Measurements from ENCODE around the gene SMYD3.

DNA sequence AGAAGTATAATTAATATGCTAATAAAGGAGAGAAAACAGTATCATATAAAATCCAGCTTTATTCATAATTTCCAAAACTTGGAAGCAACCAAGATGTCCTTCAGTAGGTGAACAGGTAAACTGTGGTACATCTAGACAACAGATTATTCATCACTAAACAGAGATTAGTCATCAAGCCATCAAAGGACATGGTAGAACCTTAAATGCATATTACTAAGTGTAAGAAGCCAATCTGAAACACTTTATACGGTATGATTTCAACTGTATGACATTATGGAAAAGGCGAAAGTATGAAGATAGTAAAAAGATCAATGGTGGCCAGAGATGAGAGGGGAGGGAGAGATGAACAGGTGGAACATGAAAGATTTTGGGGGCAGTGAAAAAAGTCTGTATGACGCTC, 541.7 kb downstream of the SMYD3 start:
- no peak for TF ChIP-seq POLR2A (IDR thresholded peaks at IDR 0.05)
- TF ChIP-seq, protein P1, sequence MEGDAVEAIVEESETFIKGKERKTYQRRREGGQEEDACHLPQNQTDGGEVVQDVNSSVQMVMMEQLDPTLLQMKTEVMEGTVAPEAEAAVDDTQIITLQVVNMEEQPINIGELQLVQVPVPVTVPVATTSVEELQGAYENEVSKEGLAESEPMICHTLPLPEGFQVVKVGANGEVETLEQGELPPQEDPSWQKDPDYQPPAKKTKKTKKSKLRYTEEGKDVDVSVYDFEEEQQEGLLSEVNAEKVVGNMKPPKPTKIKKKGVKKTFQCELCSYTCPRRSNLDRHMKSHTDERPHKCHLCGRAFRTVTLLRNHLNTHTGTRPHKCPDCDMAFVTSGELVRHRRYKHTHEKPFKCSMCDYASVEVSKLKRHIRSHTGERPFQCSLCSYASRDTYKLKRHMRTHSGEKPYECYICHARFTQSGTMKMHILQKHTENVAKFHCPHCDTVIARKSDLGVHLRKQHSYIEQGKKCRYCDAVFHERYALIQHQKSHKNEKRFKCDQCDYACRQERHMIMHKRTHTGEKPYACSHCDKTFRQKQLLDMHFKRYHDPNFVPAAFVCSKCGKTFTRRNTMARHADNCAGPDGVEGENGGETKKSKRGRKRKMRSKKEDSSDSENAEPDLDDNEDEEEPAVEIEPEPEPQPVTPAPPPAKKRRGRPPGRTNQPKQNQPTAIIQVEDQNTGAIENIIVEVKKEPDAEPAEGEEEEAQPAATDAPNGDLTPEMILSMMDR (IDR thresholded peaks at IDR 0.05) = no peak
